ENCODE data around the gene S100A7.
"Not testable (repeated sequence)": the region's sequence is repeated elsewhere in the genome, so short reads cannot be mapped to it uniquely, and the experiment has no call there.

The S100A7 gene

DNA sequence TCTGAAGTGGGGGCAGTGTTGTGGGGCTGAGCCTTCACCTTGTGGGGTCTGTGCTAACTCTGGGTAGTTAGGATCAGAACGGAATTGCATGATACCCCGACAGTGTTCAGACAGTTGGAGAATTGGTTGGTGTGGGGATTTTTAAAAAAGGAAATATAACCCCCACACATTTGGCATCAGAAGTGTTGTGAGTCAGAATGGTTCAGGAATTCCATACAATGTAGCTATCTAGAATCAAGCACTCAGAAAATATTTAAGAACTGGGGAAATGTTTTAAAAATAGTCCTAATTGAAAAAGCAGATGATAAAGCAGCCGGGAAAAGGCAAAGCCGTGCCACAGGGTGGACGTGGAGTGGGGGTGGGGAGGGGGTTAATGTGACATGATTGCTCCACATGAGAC, 6.5 kb upstream of the S100A7 start:
- TF ChIP-seq, protein P1, sequence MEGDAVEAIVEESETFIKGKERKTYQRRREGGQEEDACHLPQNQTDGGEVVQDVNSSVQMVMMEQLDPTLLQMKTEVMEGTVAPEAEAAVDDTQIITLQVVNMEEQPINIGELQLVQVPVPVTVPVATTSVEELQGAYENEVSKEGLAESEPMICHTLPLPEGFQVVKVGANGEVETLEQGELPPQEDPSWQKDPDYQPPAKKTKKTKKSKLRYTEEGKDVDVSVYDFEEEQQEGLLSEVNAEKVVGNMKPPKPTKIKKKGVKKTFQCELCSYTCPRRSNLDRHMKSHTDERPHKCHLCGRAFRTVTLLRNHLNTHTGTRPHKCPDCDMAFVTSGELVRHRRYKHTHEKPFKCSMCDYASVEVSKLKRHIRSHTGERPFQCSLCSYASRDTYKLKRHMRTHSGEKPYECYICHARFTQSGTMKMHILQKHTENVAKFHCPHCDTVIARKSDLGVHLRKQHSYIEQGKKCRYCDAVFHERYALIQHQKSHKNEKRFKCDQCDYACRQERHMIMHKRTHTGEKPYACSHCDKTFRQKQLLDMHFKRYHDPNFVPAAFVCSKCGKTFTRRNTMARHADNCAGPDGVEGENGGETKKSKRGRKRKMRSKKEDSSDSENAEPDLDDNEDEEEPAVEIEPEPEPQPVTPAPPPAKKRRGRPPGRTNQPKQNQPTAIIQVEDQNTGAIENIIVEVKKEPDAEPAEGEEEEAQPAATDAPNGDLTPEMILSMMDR (IDR thresholded peaks at IDR 0.05; ENCODE audit: low read depth, low read length, missing control alignments) = no peak
- DNase-seq (ENCODE audit: low read depth) = no peak
- in situ Hi-C loops (cut with HindIII; ENCODE audit: low sequenced_read_pairs) = no loop called here

DNA sequence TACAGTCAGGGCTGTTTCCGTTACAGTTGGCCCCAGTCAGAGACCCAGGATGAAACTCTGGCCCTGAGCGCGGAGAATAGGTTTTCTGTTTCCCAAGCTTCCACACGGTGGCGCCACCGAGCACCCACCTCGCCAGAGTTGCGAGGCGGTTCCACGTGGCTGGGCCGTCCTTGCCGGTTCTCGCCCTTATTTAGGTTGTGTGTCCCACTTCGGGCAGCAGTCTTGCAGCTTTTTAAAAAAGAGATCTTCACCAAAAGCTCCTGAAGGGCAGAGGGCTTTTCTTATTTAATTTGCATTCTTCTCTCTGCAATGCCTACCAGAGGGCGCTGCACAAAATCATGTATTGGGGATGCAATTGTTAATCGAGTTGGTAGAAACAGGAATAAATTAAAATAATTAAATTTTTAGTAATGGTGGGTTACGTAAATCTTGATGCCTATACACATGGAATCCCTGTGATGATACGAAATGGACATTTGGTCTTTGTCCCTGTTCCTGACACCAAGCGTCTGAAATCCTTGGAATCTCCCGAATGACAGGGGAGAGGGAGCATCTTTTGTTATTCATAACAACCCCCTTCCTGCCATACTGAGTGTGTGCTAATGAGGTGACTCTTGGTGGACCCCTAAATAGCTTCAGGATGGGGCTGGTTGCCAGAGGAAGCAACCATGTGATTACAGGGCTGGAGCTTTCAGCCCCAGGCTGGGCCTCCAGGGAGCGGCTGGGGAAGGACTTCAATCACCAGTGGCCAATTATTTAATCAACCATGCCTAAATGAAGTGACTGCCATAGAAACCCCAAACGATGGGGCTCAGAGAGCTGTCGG, 5.6 kb upstream of the S100A7 start:
- in situ Hi-C loops (cut with HindIII; ENCODE audit: low sequenced_read_pairs) = no loop called here
- TF ChIP-seq, protein P1 (IDR thresholded peaks at IDR 0.05; ENCODE audit: low read depth, low read length, missing control alignments) = peak; percentile 73
- DNase-seq (ENCODE audit: low read depth) = no peak

More for the DNA sequence above, 6.5 kb upstream of the S100A7 start:
- no peak overlapping the region for H3K4me3 ChIP-seq (ENCODE audit: low read depth, low read length)

DNA sequence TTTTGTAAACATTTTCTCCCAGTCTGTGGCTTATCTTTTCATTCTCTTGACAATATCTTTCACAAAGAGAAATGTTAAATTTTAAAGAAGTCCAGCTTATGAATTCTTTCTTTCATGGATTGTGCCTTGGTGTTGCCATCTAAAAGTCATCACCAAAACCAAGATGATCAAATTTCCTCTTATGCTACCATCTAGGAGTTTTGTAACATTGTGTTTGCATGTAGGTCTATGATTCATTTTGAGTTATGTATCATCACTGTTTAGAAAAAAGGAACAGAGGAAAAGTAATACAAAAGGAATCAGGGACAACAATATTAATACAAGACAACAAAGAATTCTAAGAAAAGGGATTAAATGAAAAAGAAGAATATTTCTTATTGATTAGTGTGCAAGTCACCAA, 2.3 kb upstream of the S100A7 start:
- in situ Hi-C loops (cut with HindIII; ENCODE audit: low sequenced_read_pairs); H3K4me3 ChIP-seq (ENCODE audit: low read depth, low read length); DNase-seq (ENCODE audit: low read depth): not testable (repeated sequence)

More for the DNA sequence above, 5.6 kb upstream of the S100A7 start:
- no peak overlapping the region for H3K4me3 ChIP-seq (ENCODE audit: low read depth, low read length)

DNA sequence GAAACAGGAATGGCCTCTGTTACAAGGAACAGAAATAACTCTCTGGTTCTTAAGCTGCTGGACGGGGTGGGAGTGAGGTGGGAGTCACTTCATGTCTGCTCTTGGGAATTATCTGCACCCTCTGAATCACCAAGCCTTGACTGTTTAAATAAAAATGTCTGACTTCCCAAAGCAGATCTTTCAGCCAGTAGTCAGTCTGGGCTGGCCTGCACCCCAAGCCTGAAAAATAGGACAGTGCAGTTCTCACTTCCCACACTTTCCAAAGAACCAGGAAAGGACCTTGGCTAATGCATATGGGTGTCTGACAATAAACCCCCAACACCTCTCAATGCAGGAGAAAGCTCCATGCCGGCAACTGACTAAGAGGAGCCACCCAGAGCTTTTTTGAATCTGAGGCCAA, 796 bp downstream of the S100A7 start:
- no peak overlapping the region for H3K4me3 ChIP-seq (ENCODE audit: low read depth, low read length)
- TF ChIP-seq, protein P1 (IDR thresholded peaks at IDR 0.05; ENCODE audit: low read depth, low read length, missing control alignments) = no peak
- no peak for DNase-seq (ENCODE audit: low read depth)
- in situ Hi-C loops (cut with HindIII; ENCODE audit: low sequenced_read_pairs) = no loop called here

DNA sequence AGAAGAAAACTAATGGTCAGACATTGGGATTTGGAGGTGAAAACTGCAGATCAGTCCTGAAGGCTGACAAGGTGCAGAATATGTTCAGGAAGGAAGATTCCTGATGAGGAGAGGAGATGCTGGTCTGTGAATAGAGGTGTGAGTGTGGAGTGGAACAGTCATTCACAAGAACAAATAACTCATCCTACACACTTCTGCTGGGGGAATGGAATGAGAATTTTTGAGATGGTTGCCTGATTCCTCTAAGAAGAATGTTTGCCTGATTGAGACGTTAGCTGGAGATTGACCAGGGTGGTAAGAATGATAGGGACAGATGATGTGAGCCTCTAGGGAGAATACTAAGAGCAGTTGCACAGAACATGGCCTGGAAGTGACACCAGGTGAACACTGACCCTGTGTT, 4.1 kb downstream of the S100A7 start:
- H3K4me3 ChIP-seq (ENCODE audit: low read depth, low read length) = no peak overlapping the region
- no peak for DNase-seq (ENCODE audit: low read depth)
- in situ Hi-C loops (cut with HindIII; ENCODE audit: low sequenced_read_pairs) = no loop called here
- TF ChIP-seq, protein P1 (IDR thresholded peaks at IDR 0.05; ENCODE audit: low read depth, low read length, missing control alignments) = no peak

DNA sequence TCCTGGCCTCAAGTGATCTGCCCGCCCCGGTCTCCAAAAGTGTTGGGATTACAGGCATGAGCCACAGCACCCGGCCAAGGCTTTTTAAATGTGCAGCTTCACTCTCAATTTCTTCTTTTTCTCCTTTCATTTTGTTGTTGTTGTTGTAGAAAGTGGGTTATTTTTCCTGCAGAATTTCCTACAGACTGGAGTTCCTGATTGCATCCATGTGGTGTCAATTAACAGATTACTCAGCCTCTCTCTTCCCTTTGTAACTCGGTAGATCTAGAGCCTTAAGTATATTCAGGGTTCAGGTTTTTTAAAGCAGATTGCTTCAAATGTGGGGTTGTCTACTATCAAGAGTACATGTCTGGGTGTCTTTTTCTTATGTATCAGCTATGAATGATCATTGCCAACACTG, 11.6 kb downstream of the S100A7 start:
- DNase-seq (ENCODE audit: low read depth); in situ Hi-C loops (cut with HindIII; ENCODE audit: low sequenced_read_pairs): not testable (repeated sequence)

DNA sequence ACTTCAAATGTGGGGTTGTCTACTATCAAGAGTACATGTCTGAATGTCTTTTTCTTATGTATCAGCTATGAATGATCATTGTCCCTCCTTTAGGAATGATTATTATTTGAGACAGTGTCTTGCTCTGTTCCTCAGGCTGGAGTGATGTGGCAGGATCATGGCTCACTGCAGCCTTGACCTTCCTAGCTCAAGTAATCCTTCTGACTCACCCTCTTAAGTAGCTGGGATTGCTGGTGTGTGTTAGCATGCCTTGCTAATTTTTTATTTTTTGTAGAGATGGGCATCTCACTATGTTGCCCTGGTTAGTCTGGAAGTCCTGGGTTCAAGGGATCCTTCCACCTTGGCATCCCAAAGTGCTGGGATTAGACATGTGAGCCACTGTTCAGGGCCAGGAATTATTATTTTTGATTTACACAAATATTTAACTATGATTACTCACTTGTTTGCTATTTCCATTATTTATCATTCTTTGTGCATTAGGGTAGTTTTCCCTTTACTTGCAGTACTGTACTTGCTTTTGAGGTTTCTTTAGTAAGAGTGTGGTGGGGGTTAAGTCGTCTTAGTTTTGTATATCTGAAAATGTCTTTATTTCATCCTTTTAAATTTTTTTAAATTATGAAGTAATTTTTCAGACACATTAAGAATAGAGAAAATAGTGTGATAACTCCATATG, 12.8 kb downstream of the S100A7 start:
- TF ChIP-seq, protein P1 (IDR thresholded peaks at IDR 0.05; ENCODE audit: low read depth, low read length, missing control alignments) = no peak
- H3K4me3 ChIP-seq (ENCODE audit: low read depth, low read length) = no peak overlapping the region
- no peak for DNase-seq (ENCODE audit: low read depth)
- in situ Hi-C loops (cut with HindIII; ENCODE audit: low sequenced_read_pairs) = no loop called here

More for the DNA sequence above, 11.6 kb downstream of the S100A7 start:
- H3K4me3 ChIP-seq (ENCODE audit: low read depth, low read length) = not testable (repeated sequence)
